ENCODE results near the gene COL27A1.

The COL27A1 gene

DNA sequence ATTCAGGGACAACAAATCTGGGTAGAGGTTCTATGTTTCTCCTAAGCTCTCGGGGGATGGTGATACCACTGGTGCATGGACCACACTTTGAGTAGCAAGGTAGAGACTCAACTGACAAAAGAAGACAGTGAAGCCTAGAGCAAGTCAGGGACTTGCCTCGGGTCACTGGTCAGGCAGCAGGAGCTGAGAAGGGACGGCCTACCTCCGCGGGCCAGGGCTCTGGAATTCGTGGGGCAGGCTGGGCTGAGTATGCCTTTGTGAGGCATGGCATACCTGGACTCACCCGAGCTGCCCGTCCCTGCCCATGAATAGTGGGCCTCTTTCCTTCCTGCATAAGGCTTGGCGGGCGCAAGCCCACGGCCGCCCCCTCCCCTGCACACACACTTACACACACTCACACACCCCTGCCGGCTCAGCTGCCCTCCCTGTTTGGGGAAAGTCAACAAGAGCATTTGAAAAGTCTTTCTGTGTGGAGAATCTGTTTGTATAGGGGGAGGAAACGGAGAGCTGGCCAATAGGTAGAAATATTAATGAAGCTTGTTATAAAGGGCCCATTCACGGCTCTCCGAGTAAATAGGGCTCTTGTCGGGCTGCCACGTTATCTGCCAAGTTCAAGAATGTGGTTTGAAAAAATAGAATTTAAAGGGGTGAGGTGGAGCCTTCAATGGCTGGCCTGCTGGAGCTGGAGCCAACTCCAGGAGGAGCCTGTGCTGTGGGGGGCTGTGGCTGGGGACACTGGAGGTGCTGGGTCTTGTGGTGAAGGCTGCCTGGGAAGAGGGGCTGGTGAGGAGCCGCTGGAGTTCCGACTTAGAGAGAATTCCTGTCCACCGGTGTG lies 37.1 kb upstream of the COL27A1 start:
- TF ChIP-seq MYC (IDR thresholded peaks at IDR 0.05; ENCODE audit: low read depth, low read length), result no peak
- TF ChIP-seq POLR2A (IDR thresholded peaks at IDR 0.05; ENCODE audit: extremely low read depth, insufficient read length), result no peak
- TF ChIP-seq, protein P1, sequence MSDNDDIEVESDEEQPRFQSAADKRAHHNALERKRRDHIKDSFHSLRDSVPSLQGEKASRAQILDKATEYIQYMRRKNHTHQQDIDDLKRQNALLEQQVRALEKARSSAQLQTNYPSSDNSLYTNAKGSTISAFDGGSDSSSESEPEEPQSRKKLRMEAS (IDR thresholded peaks at IDR 0.05; ENCODE audit: low read depth, low read length), result no peak
- TF ChIP-seq, protein P2, sequence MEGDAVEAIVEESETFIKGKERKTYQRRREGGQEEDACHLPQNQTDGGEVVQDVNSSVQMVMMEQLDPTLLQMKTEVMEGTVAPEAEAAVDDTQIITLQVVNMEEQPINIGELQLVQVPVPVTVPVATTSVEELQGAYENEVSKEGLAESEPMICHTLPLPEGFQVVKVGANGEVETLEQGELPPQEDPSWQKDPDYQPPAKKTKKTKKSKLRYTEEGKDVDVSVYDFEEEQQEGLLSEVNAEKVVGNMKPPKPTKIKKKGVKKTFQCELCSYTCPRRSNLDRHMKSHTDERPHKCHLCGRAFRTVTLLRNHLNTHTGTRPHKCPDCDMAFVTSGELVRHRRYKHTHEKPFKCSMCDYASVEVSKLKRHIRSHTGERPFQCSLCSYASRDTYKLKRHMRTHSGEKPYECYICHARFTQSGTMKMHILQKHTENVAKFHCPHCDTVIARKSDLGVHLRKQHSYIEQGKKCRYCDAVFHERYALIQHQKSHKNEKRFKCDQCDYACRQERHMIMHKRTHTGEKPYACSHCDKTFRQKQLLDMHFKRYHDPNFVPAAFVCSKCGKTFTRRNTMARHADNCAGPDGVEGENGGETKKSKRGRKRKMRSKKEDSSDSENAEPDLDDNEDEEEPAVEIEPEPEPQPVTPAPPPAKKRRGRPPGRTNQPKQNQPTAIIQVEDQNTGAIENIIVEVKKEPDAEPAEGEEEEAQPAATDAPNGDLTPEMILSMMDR (IDR thresholded peaks at IDR 0.05; ENCODE audit: low read depth, low read length), result no peak

DNA sequence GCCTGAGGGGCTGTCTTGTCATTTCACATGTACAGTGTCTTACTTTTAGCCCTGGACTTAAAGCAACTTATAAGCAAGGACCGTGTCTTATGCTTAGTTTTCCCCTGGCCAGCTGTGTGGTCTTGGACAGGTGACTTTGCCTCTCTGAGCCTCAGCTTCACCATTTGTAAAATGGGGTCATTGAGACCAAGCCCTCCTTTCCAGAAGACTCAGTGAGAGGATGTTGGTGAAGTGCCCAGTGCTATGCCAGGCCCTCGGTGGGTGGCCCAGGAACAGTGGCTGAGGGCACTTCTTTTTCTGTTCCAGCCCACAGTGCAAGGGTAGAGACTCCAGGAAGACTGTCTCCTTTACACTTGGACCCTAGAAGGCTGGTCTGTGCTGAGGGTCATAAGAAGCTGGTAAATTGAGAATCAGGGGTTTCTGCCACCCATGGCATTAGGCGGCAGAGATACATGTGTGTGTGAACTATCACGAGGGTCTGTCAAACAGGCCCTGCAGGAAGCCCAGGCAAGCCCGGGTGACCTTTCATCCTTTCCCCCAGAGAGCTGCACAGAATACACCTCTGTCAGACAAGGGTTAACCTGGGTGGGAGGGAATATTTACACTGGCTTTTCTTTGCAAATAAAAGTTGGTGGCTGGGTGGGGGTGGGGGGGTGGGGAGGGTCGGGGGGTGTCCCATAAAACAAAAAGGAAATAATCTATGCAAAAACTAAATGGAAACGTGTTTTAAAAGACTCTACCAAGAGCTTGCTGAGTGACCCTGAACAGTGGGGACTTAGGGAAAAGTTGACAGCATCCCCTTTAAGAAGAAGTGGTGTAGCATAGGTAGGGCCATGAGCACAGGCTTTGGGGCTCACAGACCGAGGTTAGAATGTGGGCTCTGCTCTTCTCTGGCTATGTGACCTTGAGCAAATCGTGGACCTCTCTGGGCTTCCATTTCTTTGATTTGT lies 35.8 kb upstream of the COL27A1 start:
- no peak for DNase-seq (ENCODE audit: low read depth)
- TF ChIP-seq, protein P2 (IDR thresholded peaks at IDR 0.05; ENCODE audit: low read depth, low read length), result no peak
- TF ChIP-seq, protein P1 (IDR thresholded peaks at IDR 0.05; ENCODE audit: low read depth, low read length), result no peak
- TF ChIP-seq MYC (IDR thresholded peaks at IDR 0.05; ENCODE audit: low read depth, low read length), result no peak
- TF ChIP-seq POLR2A (IDR thresholded peaks at IDR 0.05; ENCODE audit: extremely low read depth, insufficient read length), result no peak
- H3K4me3 ChIP-seq (ENCODE audit: low read depth, low read length), result no peak overlapping the region

More for the DNA sequence above, 37.1 kb upstream of the COL27A1 start:
- H3K4me3 ChIP-seq (ENCODE audit: low read depth, low read length), result no peak overlapping the region
- DNase-seq (ENCODE audit: low read depth), result no peak

DNA sequence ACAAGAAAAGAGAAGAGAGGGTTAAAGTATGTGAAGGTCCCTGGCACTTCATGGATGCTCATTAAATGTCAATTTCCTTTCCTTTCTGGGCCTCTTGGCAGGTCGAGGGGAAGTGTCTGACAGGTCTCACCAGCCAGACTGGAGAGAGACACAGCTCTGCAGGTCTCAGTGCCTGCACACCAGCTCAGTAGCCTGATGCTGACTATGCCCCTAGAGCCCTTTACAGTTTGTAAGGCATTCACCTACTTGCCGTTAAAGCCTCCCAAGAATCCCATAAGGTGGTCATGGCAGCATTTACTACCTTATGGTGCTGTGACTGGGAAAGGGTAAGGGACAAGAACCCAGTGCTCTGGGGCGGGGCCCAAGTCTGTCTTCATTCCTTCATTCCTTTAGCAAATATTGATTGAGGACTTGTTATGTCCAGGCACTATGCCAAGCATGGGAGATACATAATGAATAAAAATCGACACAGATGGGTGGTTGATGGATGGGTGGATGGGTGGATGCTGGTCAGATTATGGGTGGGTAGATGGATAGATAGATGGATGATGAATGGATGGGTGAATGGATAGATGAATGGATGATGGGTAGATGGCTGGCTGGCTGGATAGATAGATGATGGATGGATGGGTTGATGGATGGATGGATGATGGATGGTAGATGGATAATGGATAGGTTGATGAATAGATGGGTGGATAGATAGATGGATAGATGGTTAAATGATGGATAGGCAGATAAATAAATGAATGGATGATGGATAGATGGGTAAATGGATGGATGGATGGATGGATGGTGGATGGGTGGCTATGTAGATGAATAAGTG lies 34.9 kb upstream of the COL27A1 start:
- no peak for DNase-seq (ENCODE audit: low read depth)
- H3K4me3 ChIP-seq (ENCODE audit: low read depth, low read length), result no peak overlapping the region
- TF ChIP-seq MYC (IDR thresholded peaks at IDR 0.05; ENCODE audit: low read depth, low read length) (no peak), POLR2A (IDR thresholded peaks at IDR 0.05; ENCODE audit: extremely low read depth, insufficient read length) (no peak)
- TF ChIP-seq, protein P2 (IDR thresholded peaks at IDR 0.05; ENCODE audit: low read depth, low read length), result no peak
- TF ChIP-seq, protein P1 (IDR thresholded peaks at IDR 0.05; ENCODE audit: low read depth, low read length), result no peak

DNA sequence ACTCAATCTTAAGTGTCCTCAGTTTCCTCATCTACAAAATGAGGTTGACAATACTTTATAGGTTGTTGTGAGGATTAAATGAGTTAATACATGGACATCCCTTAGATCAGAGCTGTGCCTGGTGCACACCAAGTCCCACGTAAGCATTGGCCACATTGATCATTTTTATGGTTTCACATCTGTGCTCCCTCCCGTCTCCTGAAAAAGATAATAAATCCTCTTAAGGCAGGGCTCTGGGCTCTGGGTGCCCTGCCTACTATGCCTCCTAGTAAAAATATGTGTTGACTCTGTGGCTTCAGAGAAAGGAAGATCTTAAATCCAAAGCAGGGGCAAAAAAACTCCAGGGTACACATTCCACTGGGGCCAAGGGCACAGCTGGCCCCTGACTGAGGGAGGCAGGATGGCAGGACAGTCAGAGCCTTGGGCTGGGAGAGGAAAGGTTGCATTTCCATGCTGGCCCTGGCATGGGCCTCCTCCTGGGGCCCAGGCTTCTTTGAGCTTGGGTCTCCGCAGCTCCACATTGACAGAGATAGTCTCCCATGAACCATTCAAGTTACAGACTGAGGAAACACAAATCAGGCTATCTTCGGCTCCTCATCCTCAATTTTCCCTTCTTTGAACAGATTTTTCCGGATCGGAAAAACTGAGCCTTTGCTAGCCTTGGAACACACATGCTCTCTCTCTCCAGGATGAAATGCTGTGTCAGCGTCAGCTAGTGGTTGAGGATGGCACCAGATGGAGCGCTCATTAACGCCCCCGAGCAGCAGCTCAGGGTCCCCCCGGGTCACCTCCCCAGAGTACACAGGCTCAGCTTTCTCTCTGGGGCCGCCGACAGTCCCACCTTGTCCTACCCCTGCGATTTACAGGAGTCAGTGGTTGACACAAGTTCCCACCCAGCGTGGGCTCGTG lies 33.9 kb upstream of the COL27A1 start:
- TF ChIP-seq, protein P2 (IDR thresholded peaks at IDR 0.05; ENCODE audit: low read depth, low read length), result no peak
- TF ChIP-seq POLR2A (IDR thresholded peaks at IDR 0.05; ENCODE audit: extremely low read depth, insufficient read length) (no peak), MYC (IDR thresholded peaks at IDR 0.05; ENCODE audit: low read depth, low read length) (no peak)
- TF ChIP-seq, protein P1 (IDR thresholded peaks at IDR 0.05; ENCODE audit: low read depth, low read length), result no peak
- no peak overlapping the region for H3K4me3 ChIP-seq (ENCODE audit: low read depth, low read length)
- DNase-seq (ENCODE audit: low read depth), result no peak

Measured in NB4 (cell line).